GM19351 (cell line): ENCODE results near the gene TGM1.
"Not testable (repeated sequence)": the region's sequence is repeated elsewhere in the genome, so short reads cannot be mapped to it uniquely, and the experiment has no call there.

Source experiments
- ATAC-seq: cut with Tn5 transposase; IDR thresholded peaks from one replicate; pipeline ENCODE4 v1.9.1; 2021; ENCODE audit warnings: mild to moderate bottlenecking, moderate library complexity; ENCODE audit not compliant: unreplicated experiment

TGM1 gene

GRCh38 chr14:24235804-24236688, 26.9 kb downstream of the TGM1 start:
- no peak for ATAC-seq

GRCh38 chr14:24234095-24235005, 28.6 kb downstream of the TGM1 start:
- ATAC-seq: no peak

- no peak for ATAC-seq
Measured at GRCh38 chr14:24233538-24233866, 29.5 kb downstream of the TGM1 start.

- ATAC-seq: peak; percentile 59
Measured at GRCh38 chr14:24232645-24233537, 30.1 kb downstream of the TGM1 start, which contains the start of gene GMPR2. Gene GMPR2, plus strand, starts transcription at chr14:24232929. Its CDS starts 325 bp downstream, at chr14:24233254.

- peak; percentile 76 for ATAC-seq
Measured at GRCh38 chr14:24232121-24232644, 30.8 kb downstream of the TGM1 start, which contains the start of gene NEDD8. Gene NEDD8, minus strand, starts transcription at chr14:24232367. Its CDS starts 100 bp downstream, at chr14:24232267.

- peak; percentile 15 for ATAC-seq
Measured at GRCh38 chr14:24231263-24232120, 31.5 kb downstream of the TGM1 start.

- ATAC-seq: no peak
Measured at GRCh38 chr14:24228902-24229301, 34.1 kb downstream of the TGM1 start.

- no peak for ATAC-seq
Measured at GRCh38 chr14:24226473-24226872, 36.5 kb downstream of the TGM1 start.

GRCh38 chr14:24224618-24225071, 38.3 kb downstream of the TGM1 start:
- ATAC-seq: no peak

GRCh38 chr14:24222987-24223386, 40.0 kb downstream of the TGM1 start:
- ATAC-seq: not testable (repeated sequence)

- no peak for ATAC-seq
Measured at GRCh38 chr14:24219521-24219920, 43.5 kb downstream of the TGM1 start.

- ATAC-seq: no peak
Measured at GRCh38 chr14:24219080-24219479, 43.9 kb downstream of the TGM1 start.

GRCh38 chr14:24216876-24217275, 46.1 kb downstream of the TGM1 start:
- not testable (repeated sequence) for ATAC-seq

- ATAC-seq: no peak
Measured at GRCh38 chr14:24216345-24216699, 46.7 kb downstream of the TGM1 start.

- ATAC-seq: peak; percentile 63
Measured at GRCh38 chr14:24215495-24216344, 47.3 kb downstream of the TGM1 start, which contains the start of gene MDP1. Gene MDP1, minus strand, starts transcription at chr14:24216066. Its CDS starts 111 bp downstream, at chr14:24215955.

GRCh38 chr14:24213866-24214662, 48.9 kb downstream of the TGM1 start:
- no peak for ATAC-seq
